Stimulated activated CD4-positive, alpha-beta T cell treated with anti-CD3 and anti-CD28 coated beads, Interleukin-4, amount 100 ng/mL, for 48 hours (primary cell): ENCODE measurements around the gene ZNFX1.
"Not testable (repeated sequence)": the region's sequence is repeated elsewhere in the genome, so short reads cannot be mapped to it uniquely, and the experiment has no call there.

Experiments
- DNase-seq, 2 donors: peaks; one replicate each; pipeline ENCODE4 v3.0.0-alpha.2; 2020; ENCODE audit warnings: low read depth in 2 of 2

ZNFX1 gene

DNA sequence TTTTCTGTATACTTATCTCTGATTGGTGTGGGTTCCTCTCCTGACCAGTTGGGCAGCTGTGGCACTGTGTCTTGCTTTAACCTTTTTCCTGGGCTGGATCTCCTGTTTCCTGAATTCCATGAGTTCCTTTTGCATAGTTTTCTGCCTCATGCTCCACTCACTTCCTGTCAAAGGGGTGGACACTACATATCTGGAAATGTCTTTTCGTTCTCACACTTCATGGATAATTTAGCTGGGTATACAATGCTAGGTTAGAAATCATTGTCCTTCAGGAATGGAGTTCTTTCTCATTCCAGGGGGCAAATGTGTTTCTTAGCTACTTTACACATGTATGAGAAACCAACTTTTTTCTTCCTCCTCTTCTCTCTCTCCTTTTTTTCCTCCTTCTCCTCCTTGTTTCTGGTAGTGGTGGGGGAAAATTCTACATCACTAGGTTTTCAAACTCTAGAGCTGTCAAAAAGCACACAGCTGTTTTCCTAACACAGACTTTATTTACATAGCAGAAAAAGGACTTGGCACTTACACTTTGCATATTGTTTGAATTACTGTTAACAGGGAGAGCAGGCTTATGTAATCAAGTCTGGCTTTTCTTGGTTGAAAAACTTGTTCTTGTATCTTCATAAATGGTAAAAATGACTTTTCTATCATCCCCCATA, 67.6 kb downstream of the ZNFX1 start:
- no peak for DNase-seq

- no peak for DNase-seq
Measured at GRCh38 chr20:49207076-49207475, 70.8 kb downstream of the ZNFX1 start.

- DNase-seq = no peak
Measured at GRCh38 chr20:49203746-49204145, 74.1 kb downstream of the ZNFX1 start.

GRCh38 chr20:49203011-49203410, 74.8 kb downstream of the ZNFX1 start:
- no peak for DNase-seq

DNA sequence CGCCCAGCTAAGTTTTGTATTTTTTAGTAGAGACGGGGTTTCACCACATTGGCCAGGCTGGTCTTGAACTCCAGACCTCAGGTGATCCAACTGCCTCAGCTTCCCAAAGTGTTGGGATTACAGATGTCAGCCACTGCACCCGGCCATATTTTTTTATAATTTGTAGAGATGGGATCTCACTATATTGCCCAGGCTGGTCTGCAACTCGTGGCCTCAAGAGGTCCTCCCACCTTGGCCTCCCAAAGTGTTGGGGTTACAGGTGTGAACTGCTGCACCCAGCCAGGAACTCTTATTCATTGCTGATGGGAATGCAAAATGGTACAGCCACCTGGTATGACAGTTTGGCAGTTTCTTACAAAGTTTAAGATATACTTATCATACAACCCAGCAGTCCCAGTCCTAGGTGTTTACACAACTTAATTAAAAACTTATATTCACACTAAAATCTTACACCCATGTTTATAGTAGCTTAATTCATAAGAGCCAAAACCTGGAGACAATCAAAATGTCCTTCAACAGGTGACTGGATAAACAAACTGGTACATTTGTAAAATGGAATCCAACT, 78.0 kb downstream of the ZNFX1 start:
- DNase-seq = no peak

DNA sequence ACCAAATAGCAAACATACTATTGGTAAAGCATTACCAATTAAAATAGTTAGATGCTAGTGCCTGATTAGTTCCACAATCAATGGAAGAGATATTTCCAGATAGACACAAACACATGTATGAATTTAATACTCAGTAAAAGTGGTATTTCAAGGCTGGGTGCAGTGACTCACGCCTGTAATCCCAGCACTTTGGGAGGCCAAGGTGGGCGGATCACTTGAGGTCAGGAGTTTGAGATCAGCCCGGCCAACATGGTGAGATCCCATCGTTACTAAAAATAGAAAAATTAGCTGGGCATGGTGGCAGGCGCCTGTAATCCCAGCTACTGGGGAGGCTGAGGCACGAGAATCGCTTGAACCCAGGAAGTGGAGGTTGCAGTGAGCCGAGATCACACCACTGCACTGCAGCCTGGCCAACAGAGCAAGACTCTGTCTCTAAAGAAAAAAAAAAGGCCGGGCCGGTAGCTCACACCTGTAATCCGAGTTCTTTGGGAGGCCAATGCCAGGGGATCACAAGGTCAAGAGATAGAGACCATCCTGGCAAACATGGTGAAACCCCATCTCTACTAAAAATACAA, 84.8 kb downstream of the ZNFX1 start:
- not testable (repeated sequence) for DNase-seq
